ENCODE measurements around the gene GBP6.

The GBP6 gene

DNA sequence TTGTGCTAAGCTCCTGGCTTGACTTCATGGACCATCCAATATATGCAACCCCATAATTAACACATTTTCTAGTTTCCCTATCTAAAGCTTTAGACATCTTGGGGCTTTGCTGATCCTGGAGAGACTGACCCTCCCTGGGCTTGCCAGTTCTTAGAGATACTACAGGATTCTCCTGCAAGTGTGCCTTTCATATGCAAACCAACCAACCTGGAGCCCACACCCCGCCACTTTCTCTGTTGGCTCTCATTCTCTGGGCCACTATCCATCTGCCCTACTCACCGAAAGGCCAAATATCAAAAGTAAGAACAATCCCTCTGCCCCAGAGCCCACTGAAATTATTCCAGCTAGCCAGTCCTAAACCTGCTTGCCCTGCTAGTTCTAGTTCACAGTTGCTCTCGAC, 2.2 kb upstream of the GBP6 start:
- Histone ChIP-seq H3K27ac (no peak overlapping the region), H4K20me1 (ENCODE audit: insufficient read depth) (no peaks in the 10 kb centered on the region), H3K4me1 (ENCODE audit: low read depth, poor library complexity, severe bottlenecking) (peaks cover 17% of the 10 kb centered on the region), H2AFZ (ENCODE audit: low read depth) (no peak overlapping the region), H3K9ac (no peak overlapping the region), H3K79me2 (ENCODE audit: insufficient read depth, low read depth) (no peaks in the 10 kb centered on the region), H3K36me3 (ENCODE audit: insufficient read depth) (no peaks in the 10 kb centered on the region), H3K4me2 (no peak overlapping the region), H3K4me3 (IDR thresholded peaks at IDR 0.05; ENCODE audit: insufficient read depth, low read depth, low read length) (no peak overlapping the region), H3K27me3 (ENCODE audit: insufficient read depth, low read depth) (no peaks in the 10 kb centered on the region)
- TF ChIP-seq, protein P1, sequence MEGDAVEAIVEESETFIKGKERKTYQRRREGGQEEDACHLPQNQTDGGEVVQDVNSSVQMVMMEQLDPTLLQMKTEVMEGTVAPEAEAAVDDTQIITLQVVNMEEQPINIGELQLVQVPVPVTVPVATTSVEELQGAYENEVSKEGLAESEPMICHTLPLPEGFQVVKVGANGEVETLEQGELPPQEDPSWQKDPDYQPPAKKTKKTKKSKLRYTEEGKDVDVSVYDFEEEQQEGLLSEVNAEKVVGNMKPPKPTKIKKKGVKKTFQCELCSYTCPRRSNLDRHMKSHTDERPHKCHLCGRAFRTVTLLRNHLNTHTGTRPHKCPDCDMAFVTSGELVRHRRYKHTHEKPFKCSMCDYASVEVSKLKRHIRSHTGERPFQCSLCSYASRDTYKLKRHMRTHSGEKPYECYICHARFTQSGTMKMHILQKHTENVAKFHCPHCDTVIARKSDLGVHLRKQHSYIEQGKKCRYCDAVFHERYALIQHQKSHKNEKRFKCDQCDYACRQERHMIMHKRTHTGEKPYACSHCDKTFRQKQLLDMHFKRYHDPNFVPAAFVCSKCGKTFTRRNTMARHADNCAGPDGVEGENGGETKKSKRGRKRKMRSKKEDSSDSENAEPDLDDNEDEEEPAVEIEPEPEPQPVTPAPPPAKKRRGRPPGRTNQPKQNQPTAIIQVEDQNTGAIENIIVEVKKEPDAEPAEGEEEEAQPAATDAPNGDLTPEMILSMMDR (conservative IDR thresholded peaks at IDR 0.05; ENCODE audit: low read depth, low read length) = no peak

DNA sequence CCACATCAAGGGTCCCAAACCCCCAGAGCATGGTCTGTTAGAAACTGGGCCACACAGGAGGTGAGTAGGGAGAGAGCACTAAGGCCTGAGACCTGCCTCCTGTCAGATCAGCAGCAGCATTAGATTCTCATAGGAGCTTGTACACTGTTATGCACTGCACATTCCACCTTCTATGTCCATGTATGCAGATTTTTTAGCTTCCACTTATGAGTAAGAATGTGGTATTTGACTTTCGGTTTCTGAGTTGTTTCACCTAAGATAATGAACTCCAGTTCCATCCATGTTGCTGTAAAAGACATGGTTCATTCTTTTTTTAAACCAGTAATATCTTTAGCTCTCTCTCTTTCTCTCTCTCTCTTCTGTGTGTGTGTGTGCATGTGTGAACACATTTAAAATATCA, 663 bp upstream of the GBP6 start:
- TF ChIP-seq, protein P1 (conservative IDR thresholded peaks at IDR 0.05; ENCODE audit: low read depth, low read length) = no peak
- Histone ChIP-seq H3K4me3 (IDR thresholded peaks at IDR 0.05; ENCODE audit: insufficient read depth, low read depth, low read length) (no peak overlapping the region), H3K36me3 (ENCODE audit: insufficient read depth) (no peaks in the 10 kb centered on the region), H4K20me1 (ENCODE audit: insufficient read depth) (no peaks in the 10 kb centered on the region), H2AFZ (ENCODE audit: low read depth) (0 out of 2 replicates have a peak overlapping the region, but pooled peaks have one; percentile 9), H3K79me2 (ENCODE audit: insufficient read depth, low read depth) (no peaks in the 10 kb centered on the region), H3K27ac (peak overlapping the region; percentile 47; the same call in 1 of the 2 replicates), H3K9ac (peak overlapping the region; percentile 8; the same call in 1 of the 2 replicates), H3K4me1 (ENCODE audit: low read depth, poor library complexity, severe bottlenecking) (peaks cover 17% of the 10 kb centered on the region), H3K27me3 (ENCODE audit: insufficient read depth, low read depth) (no peaks in the 10 kb centered on the region), H3K4me2 (peak overlapping the region; percentile 58)

DNA sequence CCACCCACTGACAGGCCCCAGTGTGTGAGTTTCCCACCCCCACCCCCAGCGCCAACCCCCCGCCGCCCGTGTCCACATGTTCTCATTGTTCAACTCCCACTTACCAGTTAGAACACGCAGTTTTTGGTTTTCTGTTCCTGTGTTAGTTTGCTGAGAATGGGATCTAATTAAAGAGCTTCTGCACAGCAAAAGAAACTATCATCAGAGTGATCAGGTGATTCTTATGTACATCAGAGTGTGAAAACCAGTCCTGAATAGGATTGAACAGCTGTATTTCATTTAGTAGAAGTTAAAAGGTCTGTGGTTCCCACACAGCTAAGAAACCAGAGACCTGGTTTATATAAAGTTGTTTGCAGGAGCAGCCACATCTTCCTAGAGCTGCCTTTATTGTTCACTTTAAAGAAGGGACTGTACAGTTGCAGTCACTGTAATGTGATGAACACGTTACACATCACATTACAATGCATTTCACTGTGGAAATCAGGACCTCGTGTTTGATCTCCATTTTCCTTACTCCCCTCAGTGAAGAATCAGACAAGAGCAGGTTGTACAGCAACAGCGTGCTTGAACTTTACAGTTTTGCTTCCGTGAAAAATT, 1.2 kb downstream of the GBP6 start:
- Histone ChIP-seq H3K4me1 (ENCODE audit: low read depth, poor library complexity, severe bottlenecking) (peaks cover 17% of the 10 kb centered on the region), H3K79me2 (ENCODE audit: insufficient read depth, low read depth) (no peaks in the 10 kb centered on the region), H3K27me3 (ENCODE audit: insufficient read depth, low read depth) (no peaks in the 10 kb centered on the region), H3K36me3 (ENCODE audit: insufficient read depth) (no peaks in the 10 kb centered on the region), H3K4me3 (IDR thresholded peaks at IDR 0.05; ENCODE audit: insufficient read depth, low read depth, low read length) (no peak overlapping the region), H4K20me1 (ENCODE audit: insufficient read depth) (no peaks in the 10 kb centered on the region), H3K27ac (no peak overlapping the region), H2AFZ (ENCODE audit: low read depth) (no peak overlapping the region), H3K4me2 (no peak overlapping the region), H3K9ac (no peak overlapping the region)
- TF ChIP-seq, protein P1 (conservative IDR thresholded peaks at IDR 0.05; ENCODE audit: low read depth, low read length) = no peak

DNA sequence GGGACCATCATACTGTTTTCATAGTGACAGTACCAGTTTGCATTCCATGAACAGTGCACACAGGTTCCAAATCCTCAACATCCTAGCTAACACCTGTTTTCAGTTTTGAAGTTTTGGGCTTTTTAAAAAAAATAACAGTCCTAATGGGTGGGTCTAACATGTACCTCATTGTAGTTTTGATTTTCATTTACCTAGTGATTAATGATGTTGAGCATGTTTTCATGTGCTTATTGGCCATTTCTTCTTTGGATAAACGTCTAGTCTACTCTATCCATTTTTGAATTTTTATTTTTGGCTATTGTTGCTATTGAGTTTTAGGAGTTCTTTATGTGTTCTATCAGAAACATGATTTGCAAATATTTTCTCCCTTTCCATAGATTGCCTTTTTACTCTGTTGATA, 3.4 kb downstream of the GBP6 start:
- TF ChIP-seq, protein P1 (conservative IDR thresholded peaks at IDR 0.05; ENCODE audit: low read depth, low read length) = no peak

More for the DNA sequence above, 3.4 kb downstream of the GBP6 start:
- no peak overlapping the region for H3K4me3 ChIP-seq (IDR thresholded peaks at IDR 0.05; ENCODE audit: insufficient read depth, low read depth, low read length)
- H2AFZ ChIP-seq (ENCODE audit: low read depth) = no peak overlapping the region
- H3K79me2 ChIP-seq (ENCODE audit: insufficient read depth, low read depth) = no peaks in the 10 kb centered on the region
- H4K20me1 ChIP-seq (ENCODE audit: insufficient read depth) = no peaks in the 10 kb centered on the region
- H3K36me3 ChIP-seq (ENCODE audit: insufficient read depth) = no peaks in the 10 kb centered on the region
- no peaks in the 10 kb centered on the region for H3K27me3 ChIP-seq (ENCODE audit: insufficient read depth, low read depth)
- no peak overlapping the region for H3K9ac ChIP-seq
- H3K4me1 ChIP-seq (ENCODE audit: low read depth, poor library complexity, severe bottlenecking) = peaks cover 17% of the 10 kb centered on the region
- H3K4me2 ChIP-seq = no peak overlapping the region
- no peak overlapping the region for H3K27ac ChIP-seq
